AG04449 (cell line): ENCODE data around the gene SLPI.

Experiments used
- CTCF ChIA-PET: fragments of 350-600 bp; formaldehyde crosslinking; extraction: SDS; loops from one replicate; lab custom pipeline; 2021; ENCODE audit warnings: antibody characterized with exemption; lab: Yijun Ruan, JAX
- POLR2A ChIA-PET: fragments of 400-600, 350-600 bp; formaldehyde crosslinking; extraction: SDS; loops from one replicate; lab custom pipeline; 2020; ENCODE audit warnings: antibody characterized with exemption, inconsistent platforms; lab: Yijun Ruan, JAX
- DNase-seq: peaks from one replicate; pipeline ENCODE4 v3.0.0-alpha.2; 2010; ENCODE audit warnings: low read depth, low spot score
- H3K4me3 ChIP-seq: 2 replicates; pipeline ENCODE4 v1.5.1; 2011; ENCODE audit warnings: low read depth, mild to moderate bottlenecking, control low read depth, low read length
- TF ChIP-seq, protein P1 (sequence below): IDR thresholded peaks from one replicate; pipeline ENCODE4 v1.5.1; 2011; ENCODE audit warnings: mild to moderate bottlenecking, moderate library complexity, low read length, control low read depth, inconsistent platforms; ENCODE audit not compliant: insufficient read depth; ENCODE audit errors: missing control alignments

The SLPI gene

DNA sequence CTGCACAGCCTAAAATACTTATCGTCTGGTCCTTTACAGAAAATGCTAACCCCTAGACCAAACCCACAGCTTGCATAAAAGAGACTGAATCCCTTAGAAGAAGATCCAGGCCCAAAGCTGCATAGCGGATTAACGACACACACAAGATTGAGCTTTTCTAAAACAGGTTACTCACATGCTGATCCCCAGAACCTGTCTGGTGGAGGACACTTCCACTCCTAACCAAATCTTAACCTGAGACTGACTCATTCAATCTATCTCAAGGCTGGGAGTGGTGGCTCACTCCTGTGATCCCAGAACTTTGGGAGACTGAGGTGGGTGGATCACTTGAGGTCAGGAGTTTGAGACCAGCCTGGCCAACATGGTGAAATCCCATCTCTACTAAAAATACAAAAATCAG is 2.8 kb upstream of the SLPI start:
- no peak overlapping the region for H3K4me3 ChIP-seq
- DNase-seq: no peak
- ChIA-PET CTCF (no interaction called here), POLR2A (no interaction called here)
- TF ChIP-seq, protein P1, sequence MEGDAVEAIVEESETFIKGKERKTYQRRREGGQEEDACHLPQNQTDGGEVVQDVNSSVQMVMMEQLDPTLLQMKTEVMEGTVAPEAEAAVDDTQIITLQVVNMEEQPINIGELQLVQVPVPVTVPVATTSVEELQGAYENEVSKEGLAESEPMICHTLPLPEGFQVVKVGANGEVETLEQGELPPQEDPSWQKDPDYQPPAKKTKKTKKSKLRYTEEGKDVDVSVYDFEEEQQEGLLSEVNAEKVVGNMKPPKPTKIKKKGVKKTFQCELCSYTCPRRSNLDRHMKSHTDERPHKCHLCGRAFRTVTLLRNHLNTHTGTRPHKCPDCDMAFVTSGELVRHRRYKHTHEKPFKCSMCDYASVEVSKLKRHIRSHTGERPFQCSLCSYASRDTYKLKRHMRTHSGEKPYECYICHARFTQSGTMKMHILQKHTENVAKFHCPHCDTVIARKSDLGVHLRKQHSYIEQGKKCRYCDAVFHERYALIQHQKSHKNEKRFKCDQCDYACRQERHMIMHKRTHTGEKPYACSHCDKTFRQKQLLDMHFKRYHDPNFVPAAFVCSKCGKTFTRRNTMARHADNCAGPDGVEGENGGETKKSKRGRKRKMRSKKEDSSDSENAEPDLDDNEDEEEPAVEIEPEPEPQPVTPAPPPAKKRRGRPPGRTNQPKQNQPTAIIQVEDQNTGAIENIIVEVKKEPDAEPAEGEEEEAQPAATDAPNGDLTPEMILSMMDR: no peak

DNA sequence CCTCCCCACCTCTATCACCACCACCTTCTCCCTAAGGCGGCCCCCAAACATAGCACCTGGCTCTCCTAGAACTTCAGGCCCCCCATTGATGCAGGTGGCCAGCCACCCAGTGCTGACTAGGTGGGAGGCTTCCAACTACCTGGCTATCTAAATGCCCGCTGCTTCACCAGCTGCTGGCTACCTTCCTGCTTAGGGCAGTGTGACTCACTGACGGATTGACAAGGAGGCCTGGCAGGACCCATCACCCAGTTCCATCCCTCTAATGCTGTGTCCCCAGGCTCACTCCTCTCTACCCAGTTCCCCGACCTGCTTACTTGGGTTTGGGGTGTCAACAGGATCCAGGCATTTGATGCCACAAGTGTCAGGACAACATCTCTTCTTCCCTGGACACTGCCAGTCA is 1.1 kb downstream of the SLPI start:
- H3K4me3 ChIP-seq: no peak overlapping the region
- TF ChIP-seq, protein P1: no peak
- no peak for DNase-seq
- ChIA-PET POLR2A (no interaction called here), CTCF (no interaction called here)

GRCh38 chr20:45251884-45252560 is 2.3 kb downstream of the SLPI start:
- POLR2A ChIA-PET: no interaction called here
- DNase-seq: no peak
- TF ChIP-seq, protein P1: no peak
- H3K4me3 ChIP-seq: no peak overlapping the region
- CTCF ChIA-PET: no interaction called here

DNA sequence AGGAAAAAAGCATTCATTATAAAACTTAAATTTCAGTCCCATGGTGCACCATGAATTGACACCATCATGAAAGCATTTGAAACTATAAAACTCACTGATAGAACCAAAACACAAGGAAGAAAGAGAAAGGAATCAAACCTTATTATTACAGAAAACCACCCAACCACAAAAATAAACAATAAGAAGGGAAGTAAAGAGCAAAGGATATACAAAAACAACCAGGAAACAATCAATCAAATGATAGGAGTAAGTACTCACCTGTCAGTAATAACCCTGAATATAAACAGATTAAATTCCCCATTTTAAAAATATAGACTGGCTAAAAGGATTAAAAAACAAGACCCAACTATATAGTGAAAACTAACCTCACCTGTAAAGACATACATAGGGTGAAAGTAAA is 5.8 kb downstream of the SLPI start:
- ChIA-PET CTCF (no interaction called here), POLR2A (no interaction called here)
- DNase-seq: no peak
- H3K4me3 ChIP-seq: no peak overlapping the region
- TF ChIP-seq, protein P1: no peak

DNA sequence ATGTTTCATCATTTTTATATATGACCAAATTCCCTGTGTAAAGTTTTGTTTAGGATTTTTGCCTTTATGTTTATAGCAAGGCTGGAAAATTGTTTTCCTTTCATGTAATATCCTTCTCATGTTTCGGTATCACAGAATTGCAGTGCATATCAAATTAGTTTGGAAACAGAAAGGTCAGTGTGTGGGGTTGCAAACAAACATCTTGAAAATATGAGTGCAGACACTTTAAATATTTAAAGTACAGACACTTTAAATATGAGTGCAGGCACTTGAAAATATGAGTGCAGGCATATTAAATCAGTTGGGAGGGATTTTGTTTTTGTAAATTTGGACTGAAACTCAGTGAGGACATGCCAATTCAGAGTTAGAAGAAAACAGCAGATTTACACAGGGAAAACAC is 6.5 kb downstream of the SLPI start:
- H3K4me3 ChIP-seq: no peak overlapping the region
- CTCF ChIA-PET: no interaction called here
- TF ChIP-seq, protein P1: no peak
- no peak for DNase-seq
- POLR2A ChIA-PET: no interaction called here

DNA sequence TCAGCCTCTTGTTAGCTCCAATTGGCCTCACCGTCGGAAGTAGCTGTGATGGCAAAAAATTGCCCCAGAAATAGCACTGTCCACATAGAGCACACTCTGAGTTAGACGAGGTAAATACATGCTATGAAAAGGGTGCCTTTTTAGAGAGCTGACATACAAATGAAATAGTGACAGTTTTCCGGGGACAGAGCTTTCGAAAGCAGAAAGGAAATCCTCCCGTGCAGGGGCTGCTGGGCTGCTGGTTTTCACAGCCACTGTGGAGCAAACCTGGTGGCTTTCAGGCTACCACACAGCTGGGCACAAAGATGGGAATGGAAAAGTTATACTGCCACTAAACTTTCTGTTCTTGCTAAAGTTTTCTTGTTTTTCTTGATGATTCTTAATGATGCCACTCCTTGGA is 8.3 kb downstream of the SLPI start:
- ChIA-PET CTCF (no interaction called here), POLR2A (no interaction called here)
- DNase-seq: no peak
- TF ChIP-seq, protein P1: no peak
- H3K4me3 ChIP-seq: no peak overlapping the region
